ENCODE data around the gene VSIG4. TPM values are rescaled to one million over a fixed set of nuclear protein-coding genes. Genes with fewer than 3 reads are reported as not detected.

VSIG4 gene
- total and polyA plus RNA-seq, 2 of the 8 experiments (the other 6 are each of a cell fraction or from before 2014, with no cell fraction given): not detected

DNA sequence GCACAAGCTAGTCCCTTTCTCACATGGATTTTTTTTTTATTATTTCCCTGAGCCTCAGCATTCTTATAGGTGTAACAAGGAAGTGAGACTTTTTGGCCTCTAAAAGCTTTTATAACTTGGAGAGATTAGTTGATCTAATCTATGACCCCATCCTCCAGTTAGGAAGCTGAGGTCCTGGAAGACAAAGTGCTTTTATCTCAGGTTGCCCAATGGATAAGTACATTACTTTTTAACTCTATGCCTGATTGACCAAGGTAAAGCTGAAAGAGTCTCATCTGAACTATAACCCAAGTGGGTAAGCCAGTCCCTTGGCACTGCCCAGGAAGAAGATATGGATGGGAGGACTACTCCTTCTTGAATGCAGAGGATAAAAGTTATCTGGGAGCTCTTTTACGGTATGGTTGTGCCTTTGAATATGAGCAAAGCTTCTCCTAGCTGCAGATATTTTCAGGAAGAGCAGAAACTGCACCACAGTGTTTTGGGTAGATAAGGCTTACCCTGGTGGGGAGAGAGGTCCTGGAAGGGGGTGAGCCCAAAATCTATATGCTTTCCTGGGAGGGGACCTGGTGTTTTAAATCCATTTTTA lies 40.2 kb downstream of the VSIG4 start:
- H2BK12ac ChIP-seq (ENCODE audit: low read depth, low read length): no peak overlapping the region
- H4K91ac ChIP-seq (replicated peaks; ENCODE audit: insufficient read length, low read length): no peak overlapping the region
- H3K4me1 ChIP-seq (replicated peaks in 1 of 4; ENCODE audit: control insufficient read depth in 3 of 4, insufficient read depth in 4 of 4, low read length in 3 of 4): no peaks in the 10 kb centered on the region
- no peak overlapping the region for H2BK15ac ChIP-seq (ENCODE audit: low read length)
- H3K79me2 ChIP-seq (ENCODE audit: control insufficient read depth in 1 of 2, insufficient read depth in 2 of 2, low read length in 2 of 2): no peaks in the 10 kb centered on the region
- no peak overlapping the region for H3K4me3 ChIP-seq (ENCODE audit: extremely low read depth in 1 of 4, insufficient read depth in 2 of 4, low read depth in 3 of 4, low read length in 4 of 4)
- no peak overlapping the region for H4K8ac ChIP-seq (ENCODE audit: extremely low read depth, insufficient read depth, low read length)
- 100% methylated on average over 1 of the region's 1 CpG; no CpG with 5 or more reads in 1 of the 2 experiments for WGBS, 2 experiments (ENCODE audit: extremely low coverage in 1 of 2, insufficient coverage in 1 of 2, insufficient read length in 1 of 2, insufficient replicate concordance in 2 of 2, low coverage in 1 of 2, low lambda C conversion rate in 2 of 2, missing lambda C conversion rate in 1 of 2)
- no peaks in the 10 kb centered on the region for H3K23me2 ChIP-seq (ENCODE audit: low read depth, low read length)
- DNase-seq (ENCODE audit: low read depth in 1 of 2, low spot score in 2 of 2) (no peak), FAIRE-seq (no peak)
- ChIA-PET POLR2A (ENCODE audit: partially characterized antibody) (no interaction called here), CTCF (ENCODE audit: partially characterized antibody) (no interaction called here)
- H3K36me3 ChIP-seq (ENCODE audit: control insufficient read depth in 2 of 4, insufficient read depth in 4 of 4, low read length in 3 of 4): no peaks in the 10 kb centered on the region
- no peaks in the 10 kb centered on the region for H4K20me1 ChIP-seq (replicated peaks in 1 of 2; ENCODE audit: control insufficient read depth in 1 of 2, insufficient read depth in 2 of 2, low read length in 2 of 2)
- H3K4me2 ChIP-seq (ENCODE audit: insufficient read depth in 1 of 2, low read depth in 2 of 2, low read length in 2 of 2): no peak overlapping the region
- no peaks in the 10 kb centered on the region for H3K27me3 ChIP-seq (replicated peaks in 1 of 4; ENCODE audit: control insufficient read depth in 3 of 4, extremely low read depth in 1 of 4, insufficient read depth in 3 of 4, low read length in 3 of 4)
- H2BK20ac ChIP-seq (ENCODE audit: low read length): no peak overlapping the region
- H3K56ac ChIP-seq (replicated peaks; ENCODE audit: insufficient read length, low read depth, low read length): no peak overlapping the region
- H2BK120ac ChIP-seq (replicated peaks; ENCODE audit: low read depth, low read length): no peak overlapping the region
- H3K4ac ChIP-seq (replicated peaks; ENCODE audit: insufficient read length, low read depth, low read length): no peak overlapping the region
- H3K14ac ChIP-seq (ENCODE audit: insufficient read length): no peak overlapping the region
- H3K9me3 ChIP-seq (ENCODE audit: insufficient read depth in 2 of 2, low read depth in 1 of 2, low read length in 1 of 2): peaks cover 4 to 7% of the 10 kb centered on the region in 2 experiments; a peak in 1 of 4 replicates
- H3K9ac ChIP-seq (replicated peaks in 1 of 4; ENCODE audit: extremely low read depth in 1 of 4, low read depth in 3 of 4, low read length in 3 of 4): no peak overlapping the region
- H3K18ac ChIP-seq (ENCODE audit: extremely low read depth, low read length): no peak overlapping the region
- H2AFZ ChIP-seq (ENCODE audit: low read length): no peak overlapping the region
- no peak overlapping the region for H2AK5ac ChIP-seq (ENCODE audit: low read depth, low read length)
- H4K5ac ChIP-seq (ENCODE audit: insufficient read length, low read depth, low read length): no peak overlapping the region
- H3K27ac ChIP-seq (ENCODE audit: low read depth, low read length): no peak overlapping the region
- H3K79me1 ChIP-seq (ENCODE audit: low read depth, low read length): no peaks in the 10 kb centered on the region
- H3K23ac ChIP-seq (ENCODE audit: insufficient read length): no peak overlapping the region
- H2BK5ac ChIP-seq (ENCODE audit: low read depth, low read length): no peak overlapping the region
- no peak for TF ChIP-seq RFX5 (IDR thresholded peaks at IDR 0.05; ENCODE audit: borderline replicate concordance, low read depth, low read length)
- TF ChIP-seq CBX8 (IDR thresholded peaks at IDR 0.05; ENCODE audit: borderline replicate concordance, low read depth, low read length): no peak
- TF ChIP-seq, protein P1, sequence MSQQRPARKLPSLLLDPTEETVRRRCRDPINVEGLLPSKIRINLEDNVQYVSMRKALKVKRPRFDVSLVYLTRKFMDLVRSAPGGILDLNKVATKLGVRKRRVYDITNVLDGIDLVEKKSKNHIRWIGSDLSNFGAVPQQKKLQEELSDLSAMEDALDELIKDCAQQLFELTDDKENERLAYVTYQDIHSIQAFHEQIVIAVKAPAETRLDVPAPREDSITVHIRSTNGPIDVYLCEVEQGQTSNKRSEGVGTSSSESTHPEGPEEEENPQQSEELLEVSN (IDR thresholded peaks at IDR 0.05): no peak
- TF ChIP-seq CTBP2 (IDR thresholded peaks at IDR 0.05; ENCODE audit: borderline replicate concordance, insufficient read depth, insufficient read length, low read length): no peak
- TF ChIP-seq RBBP5 (IDR thresholded peaks at IDR 0.05; ENCODE audit: borderline replicate concordance, low read depth, low read length): no peak
- TF ChIP-seq CEBPB (IDR thresholded peaks at IDR 0.05; ENCODE audit: low read depth, low read length): no peak
- TF ChIP-seq RXRA (IDR thresholded peaks at IDR 0.05; ENCODE audit: insufficient read depth, low read depth, low read length): no peak
- TF ChIP-seq CBX5 (IDR thresholded peaks at IDR 0.05; ENCODE audit: low read depth, low read length): no peak
- no peak for TF ChIP-seq ASH2L (IDR thresholded peaks at IDR 0.05; ENCODE audit: low read length)
- TF ChIP-seq EP300 (IDR thresholded peaks at IDR 0.05; ENCODE audit: borderline replicate concordance in 1 of 2, low read depth in 2 of 2, low read length in 2 of 2): no peak
- TF ChIP-seq FOSL1 (IDR thresholded peaks at IDR 0.05; ENCODE audit: insufficient read depth, low read depth, low read length): no peak
- no peak for TF ChIP-seq NANOG (IDR thresholded peaks at IDR 0.05; ENCODE audit: insufficient read depth, low read depth, low read length, poor library complexity, severe bottlenecking)
- TF ChIP-seq CHD2 (IDR thresholded peaks at IDR 0.05; ENCODE audit: low read length): no peak

Data from H1 (cell line).